IMR-90 (cell line): ENCODE measurements around the gene STK17B. TPM values are rescaled to one million over a fixed set of nuclear protein-coding genes. Genes with fewer than 3 reads are reported as not detected.

Source experiments
- ATAC-seq: fragments of 200-7000 bp; cut with Tn5 transposase; 2 replicates; pipeline ENCODE4 v1.9.1; 2020; ENCODE audit warnings: low read depth, mild to moderate bottlenecking, moderate library complexity
- BruUV-seq: library from RNA; stranded (reverse); fragments of 400-500 nt; replicated peaks from 2 replicates; lab custom pipeline; 2021; lab: Mats Ljungman, UMichigan
- CTCF ChIA-PET: fragments of 300-600 bp; formaldehyde crosslinking; extraction: SDS; loops from one replicate; lab custom pipeline; 2021; ENCODE audit warnings: antibody characterized with exemption; lab: Yijun Ruan, JAX
- POLR2A ChIA-PET: fragments of 300-600 bp; sonication (Branson Sonifier 250); formaldehyde crosslinking; loops from one replicate; lab custom pipeline; 2022; ENCODE audit warnings: antibody characterized with exemption; ENCODE audit not compliant: unreplicated experiment; lab: Charles Lee
- DNase-seq: peaks from one replicate; pipeline ENCODE4 v3.0.0; 2013
- H2AFZ ChIP-seq: replicated peaks from 2 replicates; pipeline ENCODE3; 2013; ENCODE audit warnings: low read length, mild to moderate bottlenecking; ENCODE audit not compliant: poor library complexity
- H2AK5ac ChIP-seq: 2 replicates; pipeline ENCODE4 v1.6.1; 2013; ENCODE audit warnings: low read depth, low read length, inconsistent platforms
- H2AK9ac ChIP-seq: replicated peaks from 2 replicates; pipeline ENCODE3; 2013; ENCODE audit warnings: mild to moderate bottlenecking, low read depth, low read length, moderate library complexity; ENCODE audit not compliant: poor library complexity
- H2BK120ac ChIP-seq: 2 replicates; pipeline ENCODE4 v1.6.1; 2013; ENCODE audit warnings: low read depth, low read length, inconsistent platforms
- H2BK15ac ChIP-seq: 3 replicates; pipeline ENCODE4 v1.6.1; 2013; ENCODE audit warnings: low read depth, low read length, inconsistent platforms
- H2BK20ac ChIP-seq: 2 replicates; pipeline ENCODE4 v1.6.1; 2013; ENCODE audit warnings: low read depth, mild to moderate bottlenecking, inconsistent platforms, low read length, moderate library complexity
- H2BK5ac ChIP-seq: 2 replicates; pipeline ENCODE4 v1.6.1; 2013; ENCODE audit warnings: mild to moderate bottlenecking, low read depth, low read length, inconsistent platforms; ENCODE audit not compliant: poor library complexity, severe bottlenecking
- H3K14ac ChIP-seq: replicated peaks from 2 replicates; pipeline ENCODE4 v1.6.1; 2013; ENCODE audit warnings: low read depth, low read length, inconsistent platforms
- H3K18ac ChIP-seq: 2 replicates; pipeline ENCODE4 v1.6.1; 2013; ENCODE audit warnings: low read depth, low read length, control low read depth
- H3K23ac ChIP-seq: 2 replicates; pipeline ENCODE4 v1.6.1; 2013; ENCODE audit warnings: low read depth, low read length, inconsistent platforms
- H3K27ac ChIP-seq: 2 replicates; pipeline ENCODE4 v1.5.1; 2013; ENCODE audit warnings: mild to moderate bottlenecking, control low read depth, low read length; ENCODE audit not compliant: insufficient read depth
- H3K27me3 ChIP-seq: 2 replicates; pipeline ENCODE4 v1.6.1; 2013; ENCODE audit warnings: low read length; ENCODE audit not compliant: control insufficient read depth, insufficient read depth
- H3K36me3 ChIP-seq: 2 replicates; pipeline ENCODE4 v1.6.1; 2013; ENCODE audit warnings: low read length, mixed read lengths; ENCODE audit not compliant: control insufficient read depth, insufficient read depth
- H3K4ac ChIP-seq: 2 replicates; pipeline ENCODE4 v1.6.1; 2013; ENCODE audit warnings: low read depth, low read length, inconsistent platforms
- H3K4me1 ChIP-seq: 2 replicates; pipeline ENCODE4 v1.6.1; 2013; ENCODE audit warnings: low read length, mixed read lengths; ENCODE audit not compliant: control insufficient read depth, insufficient read depth
- H3K4me2 ChIP-seq: 2 replicates; pipeline ENCODE4 v1.6.1; 2013; ENCODE audit warnings: low read depth, mild to moderate bottlenecking, control low read depth, low read length, moderate library complexity
- H3K4me3 ChIP-seq: 2 replicates; pipeline ENCODE4 v1.5.1; 2013; ENCODE audit warnings: low read depth, mild to moderate bottlenecking, control low read depth, low read length, moderate library complexity; ENCODE audit not compliant: insufficient read depth
- H3K56ac ChIP-seq: 2 replicates; pipeline ENCODE4 v1.6.1; 2013; ENCODE audit warnings: low read length, inconsistent platforms; ENCODE audit not compliant: insufficient read depth; ENCODE audit errors: extremely low read depth
- H3K79me1 ChIP-seq, 2 experiments: 2 replicates each; pipeline ENCODE4 v1.6.1; 2013; ENCODE audit warnings: low read length in 2 of 2, inconsistent platforms in 1 of 2, low read depth in 1 of 2
- H3K9ac ChIP-seq: 2 replicates; pipeline ENCODE4 v1.6.1; 2013; ENCODE audit warnings: low read depth, low read length, control low read depth
- H3K9me1 ChIP-seq: 2 replicates; pipeline ENCODE4 v1.6.1; 2013; ENCODE audit warnings: low read length, inconsistent platforms; ENCODE audit not compliant: insufficient read depth
- H3K9me3 ChIP-seq: 2 replicates; pipeline ENCODE4 v1.6.1; 2013; ENCODE audit warnings: low read length; ENCODE audit not compliant: control insufficient read depth, insufficient read depth
- H4K20me1 ChIP-seq: 2 replicates; pipeline ENCODE4 v1.6.1; 2013; ENCODE audit warnings: low read length, inconsistent platforms; ENCODE audit not compliant: insufficient read depth
- H4K5ac ChIP-seq: 2 replicates; pipeline ENCODE4 v1.6.1; 2013; ENCODE audit warnings: mild to moderate bottlenecking, low read depth, low read length, control low read depth
- H4K8ac ChIP-seq, 2 experiments: 2 replicates each; pipeline ENCODE4 v1.6.1; 2013; ENCODE audit warnings: low read depth in 2 of 2, low read length in 2 of 2, control low read depth in 1 of 2, inconsistent platforms in 1 of 2
- H4K91ac ChIP-seq: 2 replicates; pipeline ENCODE4 v1.6.1; 2013; ENCODE audit warnings: low read depth, low read length, inconsistent platforms; ENCODE audit not compliant: insufficient read depth
- FOS ChIP-seq: fragments of 150-350 bp; IDR thresholded peaks from 2 replicates; pipeline ENCODE4 v1.6.1; 2016; ENCODE audit warnings: low read depth, low read length
- MAFK ChIP-seq: IDR thresholded peaks from 2 replicates; pipeline ENCODE4 v1.6.1; 2012; ENCODE audit warnings: low read depth, low read length, improper control_type of control experiment
- MAZ ChIP-seq: IDR thresholded peaks from 2 replicates; pipeline ENCODE4 v1.6.1; 2012; ENCODE audit warnings: low read depth, mild to moderate bottlenecking, low read length, improper control_type of control experiment, moderate library complexity, borderline replicate concordance
- NFE2L2 ChIP-seq: fragments of 150-350 bp; IDR thresholded peaks from 2 replicates; pipeline ENCODE4 v1.6.1; 2016; ENCODE audit warnings: low read depth, mild to moderate bottlenecking, low read length
- POLR2A ChIP-seq: IDR thresholded peaks from 2 replicates; pipeline ENCODE4 v1.6.1; 2012; ENCODE audit warnings: mild to moderate bottlenecking, low read depth, low read length
- WGBS, 2 experiments: methylation state at CpG; one replicate each; pipeline versions ENCODE4 v1.1.5 to v1.1.7; 2013; ENCODE audit warnings: missing lambda C conversion rate in 2 of 2; ENCODE audit not compliant: insufficient read length in 1 of 2; ENCODE audit errors: extremely low coverage in 2 of 2; 5-methylcytosine and 5-hydroxymethylcytosine counted together
- dilution Hi-C: fragments of 300-500 bp; cut with HindIII; formaldehyde crosslinking; loops from one replicate; pipeline ENCODE4 v1.14.3; 2018; ENCODE audit warnings: low sequenced_read_pairs; ENCODE audit not compliant: unreplicated experiment
- in situ Hi-C: fragments of 300-500 bp; cut with MboI; formaldehyde crosslinking; loops from 3 replicates; pipeline ENCODE4 v1.14.3; 2019; ENCODE audit warnings: low sequenced_read_pairs, inconsistent platforms, mixed read lengths
- intact Hi-C: fragments of 100-400 bp; cut with micrococcal nuclease; formaldehyde crosslinking; loops from 2 replicates; pipeline ENCODE4 v1.10.0; 2022
- polyA plus RNA-seq, 3 experiments: library from polyadenylated mRNA; depleted of rRNA; stranded (reverse); fragments of >200 nt; gene quantifications; 2 replicates each; pipeline ENCODE4 v1.2.3, GENCODE V29; 2012; ENCODE audit warnings: low replicate concordance in 1 of 3
- total RNA-seq: library from RNA; depleted of rRNA; stranded (reverse); fragments of >200 nt; gene quantifications from 2 replicates; pipeline ENCODE4 v1.2.3, GENCODE V29; 2012

STK17B gene
- total and polyA plus RNA-seq, 2 of the 4 experiments (the other 2 are of a cell fraction) = 7.5 to 48.9 TPM

- H3K56ac ChIP-seq = no peak overlapping the region
- H2BK5ac ChIP-seq = no peak overlapping the region
- H3K9ac ChIP-seq = no peak overlapping the region
- ATAC-seq (no peak), DNase-seq (no peak)
- no peaks in the 10 kb centered on the region for H3K27me3 ChIP-seq
- no peak overlapping the region for H3K18ac ChIP-seq
- dilution Hi-C loops (no loop called here), in situ Hi-C loops (loop anchor here (10.0 kb wide), 1 partner anchor 159 kb away; no protein-coding TSS in a partner anchor), intact Hi-C loops (no loop called here)
- H3K27ac ChIP-seq = no peak overlapping the region
- no peak overlapping the region for H2BK15ac ChIP-seq
- BruUV-seq = no TSS peak
- no peak overlapping the region for H2AK5ac ChIP-seq
- H3K36me3 ChIP-seq = no peaks in the 10 kb centered on the region
- H4K20me1 ChIP-seq = peaks cover 1% of the 10 kb centered on the region
- CTCF ChIA-PET = no interaction called here
- no peak overlapping the region for H2AFZ ChIP-seq
- no peak overlapping the region for H3K4ac ChIP-seq
- POLR2A ChIA-PET = no interaction called here
- H3K4me3 ChIP-seq = no peak overlapping the region
- 0 out of 2 replicates have a peak, but pooled peaks cover 3% of the 10 kb centered on the region for H3K9me1 ChIP-seq
- H3K4me1 ChIP-seq = no peaks in the 10 kb centered on the region
- no peak overlapping the region for H2BK20ac ChIP-seq
- no peak overlapping the region for H4K5ac ChIP-seq
- no peaks in the 10 kb centered on the region for H3K79me1 ChIP-seq
- no peaks in the 10 kb centered on the region for H3K9me3 ChIP-seq
- H4K8ac ChIP-seq = no peak overlapping the region
- H3K23ac ChIP-seq = no peak overlapping the region
- WGBS, 2 experiments = no CpG with 5 or more reads among the region's 8 CpGs
- H2AK9ac ChIP-seq = no peak overlapping the region
- H4K91ac ChIP-seq = no peak overlapping the region; the same call in 1 of the 2 replicates
- H2BK120ac ChIP-seq = no peak overlapping the region
- no peak overlapping the region for H3K14ac ChIP-seq
- no peak for TF ChIP-seq MAFK
- TF ChIP-seq FOS = no peak
- TF ChIP-seq POLR2A = no peak
- TF ChIP-seq MAZ = no peak
- no peak for TF ChIP-seq NFE2L2
- no peak overlapping the region for H3K4me2 ChIP-seq
Observed at GRCh38 chr2:196176142-196176738, 4.9 kb upstream of the STK17B start.
